HUDEP-2 (cell line): ENCODE measurements around the gene CATSPER2.
"Not testable (repeated sequence)": the region's sequence is repeated elsewhere in the genome, so short reads cannot be mapped to it uniquely, and the experiment has no call there.

Experiments used
- DNase-seq, 76 experiments: peaks; one replicate each; lab custom pipeline; 2025; ENCODE audit not compliant: unreplicated experiment in 76 of 76; lab: John Stamatoyannopoulos, UW

Gene CATSPER2

GRCh38 chr15:43648649-43649429 is at the start of gene CATSPER2:
CATSPER2 (minus strand) TSS chr15:43648844; CDS start chr15:43648061, 783 bp downstream.
- no peak for DNase-seq

- not testable (repeated sequence) for DNase-seq
Measured at GRCh38 chr15:43693148-43694022, 44.7 kb upstream of the CATSPER2 start, which contains the start of gene CKMT1A. CKMT1A (plus strand) TSS chr15:43693859; CDS start chr15:43694051, 192 bp downstream.

GRCh38 chr15:43692679-43693078 is 44.0 kb upstream of the CATSPER2 start:
- DNase-seq, result not testable (repeated sequence)

GRCh38 chr15:43689604-43690301 is 41.1 kb upstream of the CATSPER2 start:
- DNase-seq, result not testable (repeated sequence)

GRCh38 chr15:43674175-43674574 is 25.5 kb upstream of the CATSPER2 start:
- not testable (repeated sequence) for DNase-seq

GRCh38 chr15:43666177-43666576 is 17.5 kb upstream of the CATSPER2 start:
- DNase-seq, result not testable (repeated sequence)

GRCh38 chr15:43663333-43663732 is 14.7 kb upstream of the CATSPER2 start:
- not testable (repeated sequence) for DNase-seq

GRCh38 chr15:43662293-43662692 is 13.6 kb upstream of the CATSPER2 start:
- not testable (repeated sequence) for DNase-seq

GRCh38 chr15:43659727-43660126 is 11.1 kb upstream of the CATSPER2 start:
- DNase-seq, result not testable (repeated sequence)

GRCh38 chr15:43649430-43649926 is 834 bp upstream of the CATSPER2 start:
- DNase-seq, result not testable (repeated sequence)

GRCh38 chr15:43638464-43639204 is 10.0 kb downstream of the CATSPER2 start:
- not testable (repeated sequence) for DNase-seq

GRCh38 chr15:43626937-43627336 is 21.7 kb downstream of the CATSPER2 start:
- DNase-seq, result not testable (repeated sequence)

GRCh38 chr15:43625106-43625505 is 23.5 kb downstream of the CATSPER2 start:
- DNase-seq, result no peak

- DNase-seq, result not testable (repeated sequence)
Measured at GRCh38 chr15:43622068-43622799, 26.4 kb downstream of the CATSPER2 start.

GRCh38 chr15:43618700-43619099 is 29.9 kb downstream of the CATSPER2 start, which contains the start of gene STRC:
STRC (minus strand) TSS chr15:43618800; CDS start chr15:43618722, 78 bp downstream.
- not testable (repeated sequence) for DNase-seq

GRCh38 chr15:43617750-43618149 is 30.9 kb downstream of the CATSPER2 start:
- DNase-seq, result not testable (repeated sequence)

- not testable (repeated sequence) for DNase-seq
Measured at GRCh38 chr15:43602233-43602632, 46.4 kb downstream of the CATSPER2 start.

GRCh38 chr15:43600200-43600599 is 48.4 kb downstream of the CATSPER2 start:
- DNase-seq, result not testable (repeated sequence)

- DNase-seq, result not testable (repeated sequence)
Measured at GRCh38 chr15:43599131-43599530, 49.5 kb downstream of the CATSPER2 start.
